GM18517 (cell line): ENCODE measurements around the gene LAMB4.

Experiments
- ATAC-seq: cut with Tn5 transposase; IDR thresholded peaks from one replicate; pipeline ENCODE4 v1.9.1; 2021; ENCODE audit warnings: mild to moderate bottlenecking, moderate library complexity; ENCODE audit not compliant: unreplicated experiment

LAMB4 gene

DNA sequence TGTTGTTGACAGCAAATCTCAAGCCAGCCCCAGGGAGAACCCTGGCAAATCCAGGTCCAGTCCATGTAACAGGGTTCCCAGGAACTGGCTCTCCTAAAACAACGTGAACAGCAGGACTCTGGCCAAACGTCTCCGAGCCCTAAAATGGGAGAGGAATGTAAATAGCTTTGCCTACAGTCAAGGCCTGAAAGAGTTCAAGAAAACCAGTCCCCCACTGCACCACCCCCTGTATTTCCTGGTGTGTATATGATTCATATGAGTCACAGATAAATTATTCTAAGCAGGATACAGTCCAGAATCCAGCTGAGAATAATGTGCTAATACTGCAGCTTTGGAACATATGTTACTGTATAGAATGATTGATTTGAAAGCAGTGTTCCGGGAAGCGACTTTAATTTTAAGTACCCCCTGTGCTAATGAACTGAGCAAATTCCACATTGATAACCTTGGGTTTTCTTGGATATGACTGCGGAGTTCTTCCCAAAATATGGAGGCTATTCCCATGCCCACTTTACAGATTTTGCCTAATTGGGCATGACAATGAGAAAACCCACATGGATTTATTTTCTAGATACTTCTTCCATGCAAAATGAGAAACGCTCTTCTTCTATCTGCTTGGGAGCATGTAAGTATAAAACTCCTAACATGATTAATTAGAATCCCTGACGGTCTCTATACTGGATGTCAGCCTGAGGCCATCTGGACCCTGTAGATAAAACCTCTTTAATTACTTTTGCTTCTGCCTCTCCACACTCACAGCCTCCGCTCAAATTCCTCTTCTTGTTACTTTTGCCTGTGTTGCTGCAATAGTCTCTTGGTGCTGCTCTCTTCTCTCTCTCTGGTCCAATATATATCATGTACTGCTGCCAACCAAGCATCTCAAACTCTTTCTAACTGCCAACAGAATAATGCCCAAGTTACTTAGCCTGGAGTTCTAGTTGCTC lies 50.2 kb downstream of the LAMB4 start:
- no peak for ATAC-seq

DNA sequence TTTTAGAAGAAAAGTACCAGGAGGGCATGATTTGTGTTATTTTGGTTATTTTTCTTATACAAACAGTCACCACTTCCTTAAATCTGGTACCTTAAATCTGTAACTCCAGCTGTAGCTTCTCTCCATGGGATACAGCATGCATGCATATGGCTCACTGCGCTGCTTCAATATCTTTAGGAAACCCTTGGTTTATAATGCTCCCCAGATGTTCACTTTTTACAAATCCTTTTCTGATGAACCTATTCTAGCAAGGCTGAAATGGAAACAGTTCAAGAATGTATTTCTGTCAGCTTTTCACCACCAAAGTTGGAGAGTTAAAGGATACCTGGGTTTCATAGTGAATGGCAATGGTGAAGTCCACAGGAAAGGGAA lies 50.9 kb downstream of the LAMB4 start:
- no peak for ATAC-seq

DNA sequence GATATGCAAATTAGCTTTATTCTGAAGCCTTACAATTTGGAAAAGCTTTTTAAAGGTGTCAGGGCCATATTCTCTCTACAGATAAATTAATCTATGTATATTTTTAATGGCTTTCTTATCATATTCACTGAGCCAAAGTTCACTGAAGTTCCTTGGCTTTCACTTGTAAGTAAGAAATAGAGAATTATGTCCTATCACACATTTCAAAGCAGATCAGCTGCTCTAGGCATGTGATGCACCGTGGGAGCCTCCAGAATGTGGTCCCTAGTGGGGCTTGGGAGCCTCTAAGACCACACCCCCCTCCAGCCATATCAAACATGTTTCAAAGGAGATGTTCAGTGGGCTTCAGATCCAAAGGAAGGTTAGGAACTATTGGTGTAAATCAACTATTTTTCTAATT lies 51.5 kb downstream of the LAMB4 start:
- no peak for ATAC-seq

DNA sequence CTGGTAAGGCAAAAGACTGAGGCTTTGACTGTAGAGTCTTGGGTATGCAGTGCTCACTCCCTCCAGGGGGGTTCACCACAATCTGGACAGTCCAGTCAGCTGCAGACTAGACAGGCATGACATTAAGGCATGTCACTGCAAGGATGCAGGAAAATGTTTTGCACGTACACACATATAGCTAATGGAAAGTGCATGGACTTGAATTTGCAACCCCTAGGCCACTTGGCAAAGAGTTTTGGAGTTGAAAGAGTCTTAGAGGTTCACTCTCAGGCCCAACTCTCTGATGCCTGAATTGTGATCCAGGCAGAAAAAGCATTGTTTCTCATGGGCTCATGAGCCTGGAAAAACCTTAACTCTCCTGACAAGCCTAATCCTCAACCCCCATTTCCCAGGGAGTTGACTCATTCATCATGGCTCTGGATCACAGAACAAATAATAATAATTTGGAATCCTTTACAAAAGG lies 51.9 kb downstream of the LAMB4 start:
- ATAC-seq: no peak

DNA sequence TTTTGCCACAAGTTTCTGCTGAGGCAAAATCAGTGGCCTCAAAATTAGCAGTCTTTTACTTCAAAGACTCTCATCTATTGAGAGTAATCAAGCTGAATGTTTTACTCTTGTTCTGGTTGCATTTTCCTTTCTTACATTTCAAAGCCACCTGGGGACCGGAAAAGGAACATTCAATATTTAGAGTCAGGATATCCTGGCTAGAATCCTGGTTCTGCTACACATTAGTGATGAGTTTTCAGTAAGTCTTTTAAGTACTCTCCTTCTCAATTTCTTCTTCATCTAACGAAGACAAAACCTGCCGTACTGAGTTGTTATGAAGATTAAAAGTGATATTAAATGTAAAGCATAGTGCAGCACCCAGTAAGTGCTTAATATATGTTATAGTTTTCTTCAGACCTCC lies 52.5 kb downstream of the LAMB4 start:
- no peak for ATAC-seq

DNA sequence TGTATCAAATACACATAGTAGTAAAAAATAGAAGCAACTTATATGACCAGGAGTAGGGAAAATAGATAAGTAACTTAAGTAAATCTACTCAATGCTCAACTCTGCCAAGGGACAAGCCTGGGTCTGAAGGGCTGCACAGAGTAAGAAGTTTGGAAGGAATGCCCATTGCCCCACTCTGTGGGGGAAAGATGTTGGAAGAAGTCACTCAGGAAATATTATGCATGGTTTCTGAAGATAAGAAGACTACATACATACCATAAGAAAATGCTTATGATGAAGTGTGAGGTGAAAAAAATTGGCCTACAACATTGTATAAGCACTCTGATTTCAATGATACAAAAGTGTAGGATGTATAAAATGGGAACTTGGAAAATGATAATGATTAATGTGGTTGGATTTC lies 54.0 kb downstream of the LAMB4 start:
- no peak for ATAC-seq

DNA sequence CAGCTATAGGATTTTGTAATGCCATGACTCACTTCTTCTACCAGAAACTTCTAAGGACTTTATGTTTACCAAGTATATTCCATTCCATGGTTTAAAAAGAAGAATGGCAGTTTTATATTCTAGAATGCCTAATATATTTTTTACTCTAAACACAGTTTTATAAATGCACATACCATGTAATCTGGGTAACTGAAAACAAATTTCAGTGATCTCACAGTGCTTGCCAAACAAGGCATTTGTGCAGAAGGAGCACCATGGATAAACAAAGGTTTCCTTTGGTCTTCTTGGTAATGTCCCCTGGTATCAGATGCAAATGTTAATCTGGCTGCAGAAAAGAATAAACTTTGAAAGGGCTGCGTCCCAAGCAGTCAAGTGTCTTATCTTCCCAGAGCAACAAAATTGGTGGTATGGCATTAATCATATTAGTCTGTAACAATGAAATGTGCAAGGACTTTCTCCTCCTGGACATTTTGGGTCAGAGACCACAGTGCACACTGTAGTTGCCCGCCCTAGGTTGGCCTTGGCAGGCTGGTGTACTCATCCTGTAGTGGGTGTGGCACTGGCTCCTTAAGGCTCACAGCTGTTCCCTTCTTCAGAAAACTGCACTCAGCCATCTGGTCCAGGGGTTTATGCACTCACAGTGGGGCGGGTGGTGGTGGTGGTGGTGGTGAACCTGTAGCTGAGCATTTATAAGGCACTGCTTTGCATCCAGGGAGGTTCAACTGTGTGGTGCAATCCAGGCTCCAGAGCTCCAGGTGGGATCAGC lies 56.7 kb downstream of the LAMB4 start:
- no peak for ATAC-seq

DNA sequence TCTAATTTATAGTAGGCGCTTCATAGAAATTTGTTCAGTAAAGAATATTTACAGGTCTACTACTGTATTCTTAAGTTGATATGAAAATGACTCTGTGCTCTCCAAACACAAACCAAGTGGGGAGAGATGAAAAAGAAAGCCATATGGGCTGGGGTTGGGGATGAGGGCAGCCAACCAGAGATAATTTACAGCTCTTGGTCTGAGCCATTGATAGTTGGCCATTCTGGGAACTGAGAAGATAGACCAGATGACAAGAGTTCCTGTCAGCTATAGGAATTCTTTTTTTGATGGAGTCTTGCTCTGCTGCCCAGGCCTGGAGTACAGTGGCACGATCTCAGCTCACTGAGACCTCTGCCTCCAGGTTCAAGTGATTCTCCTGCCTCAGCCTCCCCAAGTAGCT lies 57.4 kb downstream of the LAMB4 start:
- ATAC-seq: no peak

DNA sequence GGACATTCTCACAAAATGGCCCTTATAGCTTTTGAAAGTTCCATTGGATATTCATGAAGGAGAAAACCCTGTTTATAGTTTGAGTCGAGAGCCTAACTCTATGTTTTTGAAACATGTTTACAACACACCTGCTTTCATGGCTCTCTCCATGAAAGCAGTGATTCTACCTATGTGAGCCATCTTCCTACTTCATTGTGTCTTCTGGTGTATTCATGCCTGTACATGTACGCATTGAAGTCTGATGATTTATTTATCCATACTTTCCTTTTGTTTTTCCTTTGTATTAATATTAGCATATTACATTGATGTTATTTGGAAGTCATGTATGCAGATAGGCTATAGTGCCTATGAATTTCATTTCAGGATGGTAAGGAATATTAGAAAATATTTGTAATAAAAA lies 58.0 kb downstream of the LAMB4 start:
- no peak for ATAC-seq

DNA sequence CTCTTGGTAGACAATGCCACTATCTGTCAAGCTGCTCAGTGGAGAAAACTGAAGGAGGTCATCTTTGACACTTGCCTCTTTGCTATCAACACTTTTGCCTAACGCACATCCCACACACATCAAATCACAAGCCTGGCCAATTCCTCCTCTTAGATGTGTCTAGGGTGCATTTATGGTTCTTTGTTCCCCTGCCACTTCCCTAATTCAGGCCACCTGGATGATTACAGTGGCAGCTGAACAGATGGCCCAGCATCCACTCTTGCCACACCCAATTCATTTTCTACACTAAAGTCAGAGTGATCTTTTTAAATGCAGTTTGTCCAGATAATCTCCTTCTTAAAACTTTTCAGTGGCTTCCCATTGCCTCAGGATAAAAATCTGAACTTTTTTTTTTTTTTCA lies 58.6 kb downstream of the LAMB4 start:
- no peak for ATAC-seq

DNA sequence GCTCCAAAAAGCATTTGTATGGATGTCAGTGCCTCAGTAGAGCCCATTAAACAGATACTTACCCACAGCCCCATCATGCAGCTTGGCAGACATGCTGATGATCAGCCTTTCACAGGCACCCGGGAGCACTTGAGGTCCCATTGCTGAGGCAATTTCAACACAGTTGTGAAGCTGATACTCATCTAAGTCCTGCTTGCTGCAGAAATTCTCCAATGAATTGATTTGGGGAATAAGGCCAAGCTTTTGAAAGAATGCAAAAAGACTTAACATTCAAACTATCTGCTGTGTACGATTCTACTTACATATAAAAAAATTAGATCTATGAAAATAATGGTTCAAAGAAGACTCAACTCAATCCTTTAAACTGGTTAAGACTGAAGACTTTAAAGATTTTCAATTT lies 60.5 kb downstream of the LAMB4 start:
- no peak for ATAC-seq

DNA sequence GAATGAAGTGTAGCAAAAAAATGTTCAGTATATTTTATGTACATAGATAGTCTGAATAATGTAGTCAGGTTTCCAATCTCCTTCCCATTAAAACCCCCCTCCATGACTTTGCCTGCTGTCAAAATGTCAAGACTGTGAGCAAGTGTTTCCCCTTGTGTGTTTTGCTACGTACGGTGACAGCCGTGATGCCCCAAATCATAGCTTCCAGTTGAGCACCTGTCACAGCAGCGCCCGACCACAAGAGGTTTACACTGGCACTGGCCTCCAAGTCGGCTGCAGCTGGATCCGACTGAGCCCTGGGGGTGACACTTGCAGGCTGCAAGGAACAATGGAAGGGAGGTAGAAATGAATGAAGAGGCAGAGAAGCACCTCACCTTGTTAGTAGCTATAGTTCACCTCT lies 62.3 kb downstream of the LAMB4 start:
- no peak for ATAC-seq

DNA sequence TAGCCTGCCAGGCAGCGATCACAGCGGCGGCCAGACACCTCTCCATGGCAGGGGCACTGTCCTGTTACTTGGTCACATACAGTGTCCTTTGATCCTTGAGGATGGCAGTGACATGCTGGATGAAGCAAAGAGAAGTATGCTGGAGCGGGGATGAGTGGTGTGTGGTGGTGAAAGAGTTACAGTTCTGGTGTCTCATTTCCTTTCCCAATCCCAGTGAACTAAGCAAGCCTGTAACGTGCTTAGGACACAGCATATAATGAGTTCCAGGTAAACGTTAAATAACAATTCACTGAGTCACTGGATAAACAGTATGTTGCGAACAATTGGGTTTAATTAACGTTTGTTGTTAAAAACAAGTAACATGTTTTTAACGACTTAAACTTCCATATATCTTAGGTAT lies 63.7 kb downstream of the LAMB4 start:
- ATAC-seq: no peak

DNA sequence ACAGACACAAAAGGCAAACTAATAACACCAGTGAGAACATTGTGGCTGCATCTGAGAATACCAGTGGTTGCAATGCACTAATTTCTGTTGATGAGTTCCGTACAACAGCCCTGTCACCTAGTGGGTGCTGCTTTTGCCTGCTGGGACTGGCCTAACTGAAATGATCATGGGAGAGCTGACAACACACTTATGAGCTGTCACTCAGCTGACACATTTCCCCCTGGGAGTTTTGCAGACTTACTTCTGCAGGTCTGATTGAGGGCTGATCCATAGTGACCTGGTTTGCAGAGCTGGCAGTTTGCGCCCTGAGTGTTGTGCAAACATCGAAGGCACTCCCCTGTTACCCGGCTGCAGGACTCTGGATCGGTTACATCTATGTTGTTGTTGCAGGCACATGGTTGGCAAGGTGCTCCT lies 66.6 kb downstream of the LAMB4 start:
- ATAC-seq: peak; percentile 51

DNA sequence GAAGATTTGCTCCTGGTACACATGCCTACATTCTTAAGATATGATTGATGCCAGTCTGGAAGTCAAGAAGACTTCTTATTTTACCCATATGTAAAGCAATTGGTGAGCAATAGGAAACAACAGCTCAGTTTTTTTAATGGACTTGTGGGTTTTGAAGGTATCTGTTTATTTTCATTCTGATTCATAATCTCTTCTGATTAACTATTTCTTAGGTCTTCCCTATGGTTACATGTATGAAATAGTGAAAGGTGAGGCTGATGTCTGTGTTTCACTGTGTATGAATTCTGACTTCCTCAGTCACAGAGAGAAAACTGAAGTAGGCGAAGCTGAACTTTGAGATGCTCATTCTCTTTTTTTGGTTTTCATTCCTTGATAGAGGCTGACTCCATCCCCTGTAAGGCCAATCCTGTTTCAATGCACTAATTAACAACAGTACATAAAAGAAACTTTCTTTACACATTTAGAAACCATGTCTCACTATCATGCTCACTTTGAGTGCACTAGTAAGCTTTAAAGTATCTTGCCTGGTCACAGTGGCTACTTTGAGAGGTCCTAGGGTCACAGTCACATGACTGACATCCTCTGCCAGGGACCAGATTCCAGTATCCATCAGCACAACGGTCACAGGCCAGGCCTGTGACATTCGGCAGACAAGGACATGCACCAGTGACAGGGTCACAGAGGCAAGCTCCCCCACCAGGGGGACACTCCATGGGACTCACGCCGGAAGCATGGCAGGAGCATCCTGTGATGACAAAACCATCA lies 67.7 kb downstream of the LAMB4 start:
- no peak for ATAC-seq

DNA sequence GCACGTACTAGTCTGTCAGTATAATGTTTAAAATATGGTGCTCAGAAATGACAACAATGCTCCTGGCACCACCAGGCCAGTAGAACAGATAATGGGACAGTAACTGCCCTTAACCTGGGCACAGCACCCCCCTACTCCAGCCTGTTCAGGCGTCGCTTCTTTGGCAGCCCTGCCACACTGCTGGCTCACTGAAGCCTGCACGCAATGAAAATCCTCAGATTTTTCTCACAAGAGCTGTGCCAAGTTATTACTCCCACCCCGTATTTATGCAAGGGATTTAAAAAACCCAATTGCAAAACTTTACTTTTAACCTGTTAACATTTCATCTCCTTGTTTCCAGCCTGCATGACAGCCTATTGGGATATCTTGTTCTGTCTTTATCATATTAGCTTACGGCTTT lies 70.6 kb downstream of the LAMB4 start:
- no peak for ATAC-seq

DNA sequence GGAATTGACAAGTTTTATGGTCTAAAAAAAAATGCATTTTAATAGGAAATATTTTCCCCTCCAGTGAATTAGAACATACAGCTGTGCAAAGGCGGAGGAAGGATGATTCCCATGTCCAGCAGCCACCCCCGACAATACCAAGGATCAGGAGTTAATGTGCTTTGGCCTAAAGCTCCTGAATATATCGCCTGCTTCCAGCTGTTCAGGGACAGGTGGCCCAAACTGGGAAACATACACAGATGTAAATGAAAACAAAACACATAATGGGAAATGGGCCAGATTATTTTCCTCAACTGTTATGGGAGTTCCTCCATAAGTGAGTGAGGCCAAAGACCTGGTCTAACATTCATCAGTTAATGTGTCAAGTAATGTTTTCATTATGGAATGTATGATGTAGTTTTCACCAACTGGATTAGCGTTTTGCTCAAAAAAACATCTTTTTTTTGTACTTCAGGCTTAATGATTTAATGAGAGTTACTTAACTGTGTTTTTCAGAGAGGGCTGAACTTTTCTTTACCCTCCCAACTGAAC lies 72.1 kb downstream of the LAMB4 start:
- ATAC-seq: no peak

DNA sequence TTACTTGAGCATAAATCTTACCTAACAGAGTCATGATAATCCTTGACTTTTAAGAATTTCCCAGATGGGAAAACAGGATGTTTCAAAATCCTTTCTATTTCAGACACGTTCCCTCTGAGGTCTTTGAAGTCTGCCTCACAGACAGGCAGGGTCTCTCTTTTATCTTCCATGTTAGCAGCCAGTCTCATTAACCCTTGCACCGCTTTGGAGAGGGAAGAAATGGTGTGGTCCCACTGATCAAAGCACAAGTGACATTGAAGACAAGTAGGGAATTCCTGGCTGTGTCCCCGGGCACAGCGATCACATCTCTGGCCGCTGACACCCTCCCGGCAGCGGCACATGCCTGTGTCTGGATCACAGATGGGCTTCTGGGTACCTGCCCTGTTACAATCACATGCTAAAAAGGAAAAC lies 74.5 kb downstream of the LAMB4 start:
- ATAC-seq: no peak

DNA sequence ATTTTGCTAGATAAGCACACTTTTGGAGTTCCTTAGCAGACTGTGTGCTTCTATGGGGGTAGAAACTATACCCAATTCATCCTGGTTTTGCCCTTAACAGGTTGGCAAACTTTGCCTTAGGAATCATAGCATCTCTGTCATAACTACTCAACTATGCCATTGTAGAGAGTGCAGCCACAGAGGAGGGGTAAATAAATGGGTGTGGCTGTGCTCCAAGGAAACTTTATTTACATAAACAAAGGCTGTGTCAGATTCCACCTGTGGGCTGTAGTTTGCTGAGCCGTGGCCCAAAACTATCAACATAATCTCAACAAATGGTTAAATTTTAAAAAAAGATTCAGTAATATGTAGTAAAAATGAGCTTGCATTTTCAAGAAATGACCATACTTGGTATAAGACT lies 75.6 kb downstream of the LAMB4 start:
- ATAC-seq: no peak

DNA sequence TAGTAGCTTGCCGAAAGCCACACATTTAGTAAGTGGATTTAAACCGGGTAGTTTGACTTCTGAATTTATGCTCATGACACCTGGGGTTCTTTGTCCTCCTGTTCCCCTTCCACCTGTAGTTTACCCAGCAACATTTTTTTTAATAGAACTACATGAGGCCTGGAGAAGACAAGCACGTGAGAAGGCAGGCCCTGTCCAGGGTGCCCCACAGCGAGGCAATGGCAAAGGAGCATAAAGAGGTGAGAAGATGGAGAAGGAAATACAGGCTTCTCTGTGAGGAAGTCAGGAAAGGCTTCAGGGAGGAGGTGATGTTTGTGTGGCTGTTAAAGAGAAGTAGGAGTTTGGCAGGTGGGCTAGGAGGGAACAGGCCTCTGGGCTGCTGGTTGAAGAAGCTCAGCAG lies 76.9 kb downstream of the LAMB4 start:
- ATAC-seq: no peak

DNA sequence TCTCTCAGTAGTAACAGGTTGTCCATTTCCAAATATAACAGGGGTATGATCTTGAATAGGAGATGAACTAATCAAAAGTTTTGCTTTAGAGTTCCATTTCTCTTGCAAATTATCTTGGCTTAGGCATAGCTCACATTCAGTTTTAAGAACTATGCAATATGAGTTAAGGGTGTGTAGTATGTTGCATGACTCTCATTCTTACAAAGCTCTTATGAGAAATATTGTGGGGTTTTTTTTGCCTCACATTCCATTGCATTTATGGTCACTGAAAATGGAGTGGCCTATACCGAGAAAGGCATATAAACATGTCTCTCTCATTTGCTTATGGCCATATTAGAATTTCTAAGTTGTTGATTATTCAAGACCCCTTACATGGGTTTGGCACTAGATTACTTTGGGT lies 78.7 kb downstream of the LAMB4 start:
- ATAC-seq: no peak
